T47D (cell line): ENCODE results near the gene MCF2L2.

Source experiments
- DNase-seq, 2 experiments: peaks; one replicate each; pipeline versions ENCODE4 v3.0.0 to v3.0.0-alpha.2; 2011 to 2012; ENCODE audit warnings: low read depth in 1 of 2, low spot score in 1 of 2
- JUND ChIP-seq: IDR thresholded peaks from 2 replicates; pipeline ENCODE4 v1.6.1; 2012; ENCODE audit warnings: low read depth
- in situ Hi-C: cut with HindIII; loops from 2 replicates; pipeline ENCODE4 v1.10.0; 2016; ENCODE audit warnings: low sequenced_read_pairs, low pct_unique_long_range_greater_than_20kb

Gene MCF2L2

GRCh38 chr3:183340222-183340621 is 88.2 kb downstream of the MCF2L2 start:
- in situ Hi-C loops = no loop called here
- no peak for TF ChIP-seq JUND

GRCh38 chr3:183339461-183340086 is 88.8 kb downstream of the MCF2L2 start:
- no peak for TF ChIP-seq JUND
- no peak for DNase-seq
- in situ Hi-C loops = no loop called here

More at GRCh38 chr3:183340222-183340621, 88.2 kb downstream of the MCF2L2 start:
- DNase-seq = no peak

GRCh38 chr3:183338520-183338919 is 89.9 kb downstream of the MCF2L2 start:
- TF ChIP-seq JUND = no peak
- no peak for DNase-seq
- in situ Hi-C loops = no loop called here

GRCh38 chr3:183332487-183332886 is 95.9 kb downstream of the MCF2L2 start:
- DNase-seq = no peak
- no peak for TF ChIP-seq JUND
- in situ Hi-C loops = no loop called here

GRCh38 chr3:183331498-183331897 is 96.9 kb downstream of the MCF2L2 start:
- DNase-seq = no peak
- in situ Hi-C loops = no loop called here
- TF ChIP-seq JUND = no peak

GRCh38 chr3:183330881-183331280 is 97.5 kb downstream of the MCF2L2 start:
- DNase-seq = no peak

GRCh38 chr3:183329543-183329942 is 98.9 kb downstream of the MCF2L2 start:
- DNase-seq = no peak
- in situ Hi-C loops = no loop called here
- no peak for TF ChIP-seq JUND

More at GRCh38 chr3:183330881-183331280, 97.5 kb downstream of the MCF2L2 start:
- TF ChIP-seq JUND = no peak
- in situ Hi-C loops = no loop called here

- in situ Hi-C loops = no loop called here
- no peak for TF ChIP-seq JUND
- DNase-seq = no peak
Observed at GRCh38 chr3:183328823-183329222, 99.6 kb downstream of the MCF2L2 start.

GRCh38 chr3:183328164-183328563 is 100.3 kb downstream of the MCF2L2 start:
- TF ChIP-seq JUND = no peak
- DNase-seq = no peak
- in situ Hi-C loops = no loop called here

GRCh38 chr3:183327343-183327742 is 101.1 kb downstream of the MCF2L2 start:
- TF ChIP-seq JUND = no peak
- in situ Hi-C loops = no loop called here
- peak in 1 of 2 experiments; percentile 24 for DNase-seq

- no peak for DNase-seq
- TF ChIP-seq JUND = no peak
- in situ Hi-C loops = no loop called here
Observed at GRCh38 chr3:183324083-183324482, 104.3 kb downstream of the MCF2L2 start.

- in situ Hi-C loops = no loop called here
- TF ChIP-seq JUND = no peak
- no peak for DNase-seq
Observed at GRCh38 chr3:183319371-183319770, 109.0 kb downstream of the MCF2L2 start.

- DNase-seq = no peak
- in situ Hi-C loops = no loop called here
- no peak for TF ChIP-seq JUND
Observed at GRCh38 chr3:183318877-183319276, 109.5 kb downstream of the MCF2L2 start.
